MM.1S (cell line): ENCODE measurements around the gene KANK2.

Experiments
- EZH2 ChIP-seq: fragments of 300-600 bp; sonication (generic); optimal IDR thresholded peaks from 2 replicates; pipeline ENCODE3; 2017; ENCODE audit warnings: low read depth, mild to moderate bottlenecking, antibody characterized with exemption, low read length, mixed read lengths
- EZH2phosphoT487 ChIP-seq: fragments of 300-600 bp; sonication (generic); IDR thresholded peaks from 2 replicates; pipeline ENCODE4 v1.6.1; 2018; ENCODE audit warnings: antibody characterized with exemption, low read length
- TF ChIP-seq, protein P1 (sequence below): fragments of 300-600 bp; sonication (generic); IDR thresholded peaks from 2 replicates; pipeline ENCODE4 v1.5.1; 2016; ENCODE audit warnings: antibody characterized with exemption, low read length, mixed read lengths

DNA sequence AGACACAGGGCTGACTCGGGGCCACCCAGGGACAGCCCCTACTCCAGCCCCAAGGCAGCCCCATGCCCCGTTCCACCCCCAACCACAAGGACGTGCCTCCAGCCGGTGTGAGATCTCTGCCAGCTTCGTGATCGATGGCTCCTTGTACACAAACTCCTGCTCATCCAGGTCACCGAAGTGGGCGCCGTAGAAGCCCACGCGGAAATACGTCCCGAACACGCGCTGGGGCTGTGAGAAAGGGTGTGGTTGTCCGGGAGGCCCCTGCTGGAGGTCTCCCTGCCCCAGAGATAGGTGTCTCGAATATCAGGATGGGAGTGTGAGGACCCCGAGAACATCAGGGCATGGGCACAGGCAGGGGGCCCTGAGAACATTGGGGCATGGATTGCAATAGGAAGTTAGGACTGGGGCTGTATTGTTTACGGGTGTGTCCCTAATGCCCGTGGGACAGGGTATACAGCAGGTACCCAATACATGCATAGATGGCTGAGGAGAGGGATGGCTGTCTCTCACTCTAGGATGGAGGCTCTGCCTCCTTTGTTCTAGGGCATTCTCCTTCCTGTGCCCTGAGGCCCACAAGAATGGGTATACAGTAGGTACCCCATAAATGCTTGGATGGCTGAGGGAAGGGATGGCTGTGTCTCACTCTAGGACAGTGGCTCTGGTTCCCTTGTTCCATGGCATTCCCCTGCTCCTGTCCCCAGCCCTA lies 5.3 kb upstream of the KANK2 start:
- TF ChIP-seq, protein P1, sequence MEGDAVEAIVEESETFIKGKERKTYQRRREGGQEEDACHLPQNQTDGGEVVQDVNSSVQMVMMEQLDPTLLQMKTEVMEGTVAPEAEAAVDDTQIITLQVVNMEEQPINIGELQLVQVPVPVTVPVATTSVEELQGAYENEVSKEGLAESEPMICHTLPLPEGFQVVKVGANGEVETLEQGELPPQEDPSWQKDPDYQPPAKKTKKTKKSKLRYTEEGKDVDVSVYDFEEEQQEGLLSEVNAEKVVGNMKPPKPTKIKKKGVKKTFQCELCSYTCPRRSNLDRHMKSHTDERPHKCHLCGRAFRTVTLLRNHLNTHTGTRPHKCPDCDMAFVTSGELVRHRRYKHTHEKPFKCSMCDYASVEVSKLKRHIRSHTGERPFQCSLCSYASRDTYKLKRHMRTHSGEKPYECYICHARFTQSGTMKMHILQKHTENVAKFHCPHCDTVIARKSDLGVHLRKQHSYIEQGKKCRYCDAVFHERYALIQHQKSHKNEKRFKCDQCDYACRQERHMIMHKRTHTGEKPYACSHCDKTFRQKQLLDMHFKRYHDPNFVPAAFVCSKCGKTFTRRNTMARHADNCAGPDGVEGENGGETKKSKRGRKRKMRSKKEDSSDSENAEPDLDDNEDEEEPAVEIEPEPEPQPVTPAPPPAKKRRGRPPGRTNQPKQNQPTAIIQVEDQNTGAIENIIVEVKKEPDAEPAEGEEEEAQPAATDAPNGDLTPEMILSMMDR, result no peak
- TF ChIP-seq EZH2phosphoT487 (no peak), EZH2 (no peak)
